Mesothelial cell of epicardium (in vitro differentiated cells): ENCODE results near the gene CDK2. TPM values are rescaled to one million over a fixed set of nuclear protein-coding genes. Genes with fewer than 3 reads are reported as not detected.

Source experiments
- DNase-seq, 2 experiments: peaks; one replicate each; pipeline ENCODE4 v3.0.0; 2021; ENCODE audit warnings: low spot score in 2 of 2; ENCODE audit not compliant: unreplicated experiment in 2 of 2
- H3K27ac Mint-ChIP-seq: 2 replicates; pipeline ENCODE4 v1.8.0; 2021; ENCODE audit warnings: mixed read lengths
- H3K27me3 Mint-ChIP-seq: 2 replicates; pipeline ENCODE4 v1.8.0; 2021; ENCODE audit warnings: low read depth, mixed read lengths
- H3K36me3 Mint-ChIP-seq: 2 replicates; pipeline ENCODE4 v1.8.0; 2021; ENCODE audit warnings: mixed read lengths
- H3K4me1 Mint-ChIP-seq: 2 replicates; pipeline ENCODE4 v1.8.0; 2021; ENCODE audit warnings: mixed read lengths
- H3K4me3 Mint-ChIP-seq: 2 replicates; pipeline ENCODE4 v1.8.0; 2021; ENCODE audit warnings: mild to moderate bottlenecking, moderate library complexity, mixed read lengths
- H3K9me3 Mint-ChIP-seq: 2 replicates; pipeline ENCODE4 v1.8.0; 2021; ENCODE audit warnings: mixed read lengths
- total RNA-seq: library from RNA; stranded (reverse); gene quantifications from 3 replicates; pipeline ENCODE4 v1.2.1, GENCODE V29; 2021
- TF ChIP-seq, protein P1 (sequence below): fragments of 200-600 bp; sonication (generic); IDR thresholded peaks from one replicate; pipeline ENCODE4 v1.5.0; 2021; ENCODE audit warnings: antibody characterized with exemption; ENCODE audit not compliant: unreplicated experiment

The CDK2 gene
- total RNA-seq, 1 donor from 2014 or later, result 52.4 TPM

DNA sequence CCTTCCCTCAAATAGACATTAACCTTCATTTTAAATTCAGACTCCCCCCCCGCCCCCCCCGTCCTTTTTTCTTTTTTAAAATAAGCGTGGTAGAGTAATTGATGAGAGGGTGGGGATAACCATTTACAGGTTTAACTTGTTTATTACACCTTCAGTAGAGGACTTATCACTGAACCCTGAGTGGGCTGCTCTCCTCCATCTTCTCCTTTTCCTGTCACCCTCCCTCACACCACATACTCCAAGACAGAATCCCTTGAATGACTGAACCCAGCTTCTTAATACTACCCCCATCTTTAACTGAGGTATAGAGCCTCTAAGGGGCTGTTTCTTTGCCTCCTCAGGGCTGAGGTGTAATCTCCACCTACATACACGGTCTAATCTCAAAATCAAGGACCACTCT is 50.6 kb downstream of the CDK2 start:
- Mint-ChIP-seq H3K4me3 (no peak overlapping the region), H3K4me1 (peaks cover 50% of the 10 kb centered on the region), H3K27ac (peak overlapping the region; percentile 12), H3K27me3 (no peaks in the 10 kb centered on the region), H3K9me3 (no peaks in the 10 kb centered on the region), H3K36me3 (peaks cover 6% of the 10 kb centered on the region)
- TF ChIP-seq, protein P1, sequence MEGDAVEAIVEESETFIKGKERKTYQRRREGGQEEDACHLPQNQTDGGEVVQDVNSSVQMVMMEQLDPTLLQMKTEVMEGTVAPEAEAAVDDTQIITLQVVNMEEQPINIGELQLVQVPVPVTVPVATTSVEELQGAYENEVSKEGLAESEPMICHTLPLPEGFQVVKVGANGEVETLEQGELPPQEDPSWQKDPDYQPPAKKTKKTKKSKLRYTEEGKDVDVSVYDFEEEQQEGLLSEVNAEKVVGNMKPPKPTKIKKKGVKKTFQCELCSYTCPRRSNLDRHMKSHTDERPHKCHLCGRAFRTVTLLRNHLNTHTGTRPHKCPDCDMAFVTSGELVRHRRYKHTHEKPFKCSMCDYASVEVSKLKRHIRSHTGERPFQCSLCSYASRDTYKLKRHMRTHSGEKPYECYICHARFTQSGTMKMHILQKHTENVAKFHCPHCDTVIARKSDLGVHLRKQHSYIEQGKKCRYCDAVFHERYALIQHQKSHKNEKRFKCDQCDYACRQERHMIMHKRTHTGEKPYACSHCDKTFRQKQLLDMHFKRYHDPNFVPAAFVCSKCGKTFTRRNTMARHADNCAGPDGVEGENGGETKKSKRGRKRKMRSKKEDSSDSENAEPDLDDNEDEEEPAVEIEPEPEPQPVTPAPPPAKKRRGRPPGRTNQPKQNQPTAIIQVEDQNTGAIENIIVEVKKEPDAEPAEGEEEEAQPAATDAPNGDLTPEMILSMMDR, result no peak
- no peak for DNase-seq

GRCh38 chr12:56018356-56018755 is 51.7 kb downstream of the CDK2 start:
- TF ChIP-seq, protein P1, result no peak
- H3K27ac Mint-ChIP-seq, result peak overlapping the region; percentile 76
- no peaks in the 10 kb centered on the region for H3K27me3 Mint-ChIP-seq
- H3K9me3 Mint-ChIP-seq, result no peaks in the 10 kb centered on the region
- H3K4me1 Mint-ChIP-seq, result peaks cover 56% of the 10 kb centered on the region
- DNase-seq, result no peak
- no peak overlapping the region for H3K4me3 Mint-ChIP-seq
- peaks cover 6% of the 10 kb centered on the region for H3K36me3 Mint-ChIP-seq

DNA sequence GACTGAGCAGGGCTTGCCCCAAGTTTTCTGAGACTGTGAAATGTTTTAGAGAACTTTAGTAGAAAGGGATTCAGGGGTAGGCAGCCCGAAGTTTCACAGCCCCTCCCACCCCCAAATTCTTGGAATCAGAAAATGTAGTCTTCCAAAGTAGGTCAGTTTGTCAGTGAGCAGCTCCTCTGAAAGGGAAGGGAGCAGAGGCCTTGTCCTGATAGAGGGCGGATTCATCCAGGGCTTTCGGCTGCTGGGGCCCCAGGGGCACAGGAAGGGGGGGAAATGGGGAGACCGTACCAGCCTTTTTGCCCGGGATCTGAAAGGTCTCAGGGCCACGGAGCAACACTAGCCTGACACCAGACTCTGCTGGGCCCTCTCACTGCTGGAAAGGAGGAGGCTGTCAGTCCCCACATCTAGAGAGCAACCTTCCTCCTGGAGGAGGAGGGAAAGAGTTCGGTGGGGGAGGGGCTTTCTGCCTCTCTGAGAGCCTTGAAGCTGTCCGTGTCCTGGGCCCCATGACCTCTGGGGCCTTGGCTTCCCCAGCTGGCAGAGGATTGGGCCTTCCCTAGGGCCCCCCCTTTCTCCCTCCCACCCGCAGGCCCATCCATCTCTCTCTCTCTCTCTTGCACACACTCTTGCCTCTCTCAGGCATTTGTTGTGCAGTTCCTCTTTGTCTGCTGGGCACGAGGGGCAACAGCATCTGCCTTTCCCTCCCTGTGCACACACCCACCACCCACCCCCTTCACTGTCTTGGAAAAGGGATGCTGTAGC is 54.0 kb downstream of the CDK2 start, which contains the start of gene IKZF4:
TSS of gene IKZF4 (plus strand) at position 621 of the 762 bp plus-strand sequence. CDS start 451 bp downstream, outside the sequence.
- peaks cover 53% of the 10 kb centered on the region for H3K4me1 Mint-ChIP-seq
- DNase-seq, result peak in 1 of 2 experiments; percentile 47
- H3K36me3 Mint-ChIP-seq, result peaks cover 7% of the 10 kb centered on the region
- H3K4me3 Mint-ChIP-seq, result peak within 1 kb of the TSS; percentile 86
- H3K27ac Mint-ChIP-seq, result peak within 1 kb of the TSS; percentile 99
- H3K27me3 Mint-ChIP-seq, result no peaks in the 10 kb centered on the region
- TF ChIP-seq, protein P1, result no peak
- no peaks in the 10 kb centered on the region for H3K9me3 Mint-ChIP-seq

DNA sequence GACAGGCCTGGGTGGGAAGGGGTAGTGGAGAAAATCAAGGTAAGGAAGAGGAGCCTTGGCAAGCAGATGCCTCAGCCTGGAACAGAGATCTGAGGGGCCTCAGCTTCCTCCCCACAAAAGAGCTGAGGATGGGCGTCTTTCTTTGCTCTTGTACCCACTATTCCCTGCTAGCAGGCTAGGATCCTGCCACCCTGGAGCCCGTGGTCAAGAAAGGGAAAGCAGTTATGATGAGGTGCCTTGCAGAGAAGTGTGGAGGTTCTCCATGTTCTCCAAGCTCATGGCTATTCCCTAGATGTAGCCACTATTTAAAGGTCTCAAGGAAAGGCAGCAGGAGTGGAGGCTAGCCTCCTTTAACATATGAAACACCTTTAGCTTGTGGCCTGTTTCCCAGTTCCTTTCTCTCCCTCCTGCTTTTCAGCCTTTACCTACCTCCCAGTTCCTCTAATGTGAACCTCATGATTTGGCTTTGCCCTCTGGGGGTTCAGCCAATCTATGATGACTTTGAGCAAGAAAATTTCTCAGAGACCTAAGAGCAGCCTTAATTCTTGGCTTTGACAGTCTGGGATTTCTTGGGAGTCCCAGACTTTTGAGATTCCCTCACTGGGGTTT is 55.4 kb downstream of the CDK2 start:
- no peak for DNase-seq
- peaks cover 8% of the 10 kb centered on the region for H3K36me3 Mint-ChIP-seq
- peak overlapping the region; percentile 99 for H3K27ac Mint-ChIP-seq
- H3K9me3 Mint-ChIP-seq, result no peaks in the 10 kb centered on the region
- peaks cover 48% of the 10 kb centered on the region for H3K4me1 Mint-ChIP-seq
- TF ChIP-seq, protein P1, result no peak
- H3K27me3 Mint-ChIP-seq, result no peaks in the 10 kb centered on the region
- H3K4me3 Mint-ChIP-seq, result peak overlapping the region; percentile 86

Other genes starting within 250 kb of the CDK2 start
- gene RDH5, start 246.4 kb upstream of the CDK2 start, total RNA-seq, result 9.7 to 11.2 TPM (median 11.2 TPM) in 3 replicates
- gene CD63, start 237.8 kb upstream of the CDK2 start, total RNA-seq, result 429 to 438 TPM (median 438 TPM) in 3 replicates
- 17.0 to 18.7 TPM (median 18.1 TPM) in 3 replicates for gene GDF11, start 223.7 kb upstream of the CDK2 start, total RNA-seq
- gene SARNP, start 149.1 kb upstream of the CDK2 start, total RNA-seq, result 67.9 to 73.2 TPM (median 71.5 TPM) in 3 replicates
- gene ORMDL2, start 148.8 kb upstream of the CDK2 start, total RNA-seq, result 24.8 to 28.3 TPM (median 26.3 TPM) in 3 replicates
- 37.8 to 38.5 TPM (median 38.3 TPM) in 3 replicates for gene DNAJC14, start 137.2 kb upstream of the CDK2 start, total RNA-seq
- 3.1 to 3.3 TPM (median 3.3 TPM) in 3 replicates for gene MMP19, start 123.9 kb upstream of the CDK2 start, total RNA-seq
- 21.1 to 23.8 TPM (median 22.9 TPM) in 3 replicates for gene PYM1, start 38.9 kb upstream of the CDK2 start, total RNA-seq
- 29.7 to 42.2 TPM (median 33.5 TPM) in 3 replicates for gene DGKA, start 35.7 kb upstream of the CDK2 start, total RNA-seq
- 3.6 to 5.3 TPM (median 5.1 TPM) in 3 replicates for gene PMEL, start 788 bp upstream of the CDK2 start, total RNA-seq
- gene RAB5B, start 7.2 kb downstream of the CDK2 start, total RNA-seq, result 99.3 to 104 TPM (median 101 TPM) in 3 replicates
- gene SUOX, start 30.4 kb downstream of the CDK2 start, total RNA-seq, result 37.1 to 38.9 TPM (median 38.1 TPM) in 3 replicates
- 16.2 to 22.5 TPM (median 18.6 TPM) in 3 replicates for gene IKZF4, start 54.2 kb downstream of the CDK2 start, total RNA-seq
- gene RPS26, start 75.1 kb downstream of the CDK2 start, total RNA-seq, result 20.6 to 25.7 TPM (median 25.2 TPM) in 3 replicates
- gene ERBB3, start 113.3 kb downstream of the CDK2 start, total RNA-seq, result 58.2 to 59.1 TPM (median 59.0 TPM) in 3 replicates
- gene PA2G4, start 137.7 kb downstream of the CDK2 start, total RNA-seq, result 90.4 to 96.7 TPM (median 91.4 TPM) in 3 replicates
- 3,814 to 4,057 TPM (median 4,017 TPM) in 3 replicates for gene RPL41, start 149.8 kb downstream of the CDK2 start, total RNA-seq
- 7.8 to 9.2 TPM (median 8.0 TPM) in 3 replicates for gene ZC3H10, start 151.4 kb downstream of the CDK2 start, total RNA-seq
- gene ESYT1, start 161.4 kb downstream of the CDK2 start, total RNA-seq, result 64.7 to 69.4 TPM (median 67.2 TPM) in 3 replicates
- 150 to 151 TPM (median 150 TPM) in 3 replicates for gene MYL6B, start 185.8 kb downstream of the CDK2 start, total RNA-seq
- 800 to 830 TPM (median 827 TPM) in 3 replicates for gene MYL6, start 191.5 kb downstream of the CDK2 start, total RNA-seq
- 158 to 177 TPM (median 171 TPM) in 3 replicates for gene SMARCC2, start 222.7 kb downstream of the CDK2 start, total RNA-seq